ENCODE results near the gene MGLL. TPM values are rescaled to one million over a fixed set of nuclear protein-coding genes. Genes with fewer than 3 reads are reported as not detected.

MGLL gene
- total and polyA plus RNA-seq, 2 donors (not counting 1 experiment from before 2014, with no cell fraction given) = 1.7 to 6.9 TPM

- CTCF ChIA-PET = interaction anchor here (0.7 to 1.0 kb wide), 3 partner anchors 12 to 137 kb away, joined by 3 to 4 read pairs (median 3); no protein-coding TSS in a partner anchor
- POLR2A ChIA-PET = interaction anchor here (1.7 kb wide), 1 partner anchor 12 kb away, joined by 5 read pairs; no protein-coding TSS in a partner anchor
- Histone ChIP-seq H4K20me1 (ENCODE audit: control insufficient read depth, insufficient read depth, low read length, poor library complexity, severe bottlenecking) (no peaks in the 10 kb centered on the region), H3K4me2 (replicated peaks; ENCODE audit: low read depth, low read length, poor library complexity, severe bottlenecking) (peak overlapping the region; percentile 75), H3K79me2 (ENCODE audit: control insufficient read depth, insufficient read depth, low read length) (no peaks in the 10 kb centered on the region), H3K36me3 (replicated peaks in 1 of 2; ENCODE audit: control extremely low read depth in 1 of 2, control insufficient read depth in 1 of 2, extremely low read depth in 1 of 2, insufficient read depth in 2 of 2, low read length in 1 of 2) (no peaks in the 10 kb centered on the region), H3K4me3 (ENCODE audit: control extremely low read depth in 1 of 5, extremely low read depth in 1 of 5, insufficient read depth in 1 of 5, low read depth in 2 of 5, low read length in 4 of 5) (peak overlapping the region; percentile 41 to 54 (median 48)), H3K27ac (ENCODE audit: low read length in 2 of 2) (no peak overlapping the region), H3K27me3 (replicated peaks in 1 of 4; ENCODE audit: control extremely low read depth in 1 of 4, control insufficient read depth in 3 of 4, insufficient read depth in 4 of 4, low read length in 3 of 4) (peaks cover 0 to 19% (median 6%) of the 10 kb centered on the region in 4 experiments), H3K9me3 (ENCODE audit: control extremely low read depth in 1 of 3, control insufficient read depth in 2 of 3, insufficient read depth in 1 of 3, low read length in 2 of 3) (peaks cover 0 to 2% (median 2%) of the 10 kb centered on the region in 3 donors), H2AFZ (ENCODE audit: insufficient read depth, low read depth, low read length, poor library complexity, severe bottlenecking) (peak overlapping the region; percentile 62), H3K4me1 (ENCODE audit: control insufficient read depth in 2 of 2, insufficient read depth in 2 of 2, low read length in 2 of 2) (peaks cover 14 to 21% of the 10 kb centered on the region in 2 donors), H3K9ac (ENCODE audit: low read length) (peak overlapping the region; percentile 60)
- Mint-ChIP-seq H3K27me3 (peaks cover 17% of the 10 kb centered on the region), H3K27ac (peak overlapping the region; percentile 83), H3K4me3 (peak overlapping the region; percentile 90), H3K4me1 (peaks cover 21% of the 10 kb centered on the region), H3K9me3 (ENCODE audit: insufficient read depth) (no peaks in the 10 kb centered on the region)
- DNase-seq (peak; percentile 55), ATAC-seq (ENCODE audit: low read depth) (peak; percentile 72)
- TF ChIP-seq EZH2 (IDR thresholded peaks at IDR 0.05; ENCODE audit: borderline replicate concordance, insufficient read depth, low read depth, low read length, poor library complexity, severe bottlenecking) = no peak
- TF ChIP-seq CTCF (IDR thresholded peaks at IDR 0.05) = no peak
- intact Hi-C loops (cut with micrococcal nuclease) = loop anchor here (5.0 kb wide), 2 partner anchors 71 to 126 kb away; no protein-coding TSS in a partner anchor
- under 1% methylated on average over 83 of the region's 99 CpGs for WGBS (ENCODE audit: insufficient coverage)
Observed at GRCh38 chr3:127822682-127823425, 539 bp upstream of the MGLL start.

- ChIA-PET POLR2A (no interaction called here), CTCF (no interaction called here)
- intact Hi-C loops (cut with micrococcal nuclease) = loop anchor here (5.0 kb wide), 2 partner anchors 69 to 124 kb away; no protein-coding TSS in a partner anchor
- peak; percentile 38 for DNase-seq
- H3K36me3 ChIP-seq (replicated peaks in 1 of 2; ENCODE audit: control extremely low read depth in 1 of 2, control insufficient read depth in 1 of 2, extremely low read depth in 1 of 2, insufficient read depth in 2 of 2, low read length in 1 of 2) = no peaks in the 10 kb centered on the region
- peak overlapping the region; percentile 65 for H3K4me3 Mint-ChIP-seq
- H3K4me2 ChIP-seq (replicated peaks; ENCODE audit: low read depth, low read length, poor library complexity, severe bottlenecking) = no peak overlapping the region
- H2AFZ ChIP-seq (ENCODE audit: insufficient read depth, low read depth, low read length, poor library complexity, severe bottlenecking) = no peak overlapping the region
- H3K9me3 ChIP-seq (ENCODE audit: control extremely low read depth in 1 of 3, control insufficient read depth in 2 of 3, insufficient read depth in 1 of 3, low read length in 2 of 3) = no peaks in the 10 kb centered on the region
- no peak overlapping the region for H3K4me3 ChIP-seq (ENCODE audit: control extremely low read depth in 1 of 5, extremely low read depth in 1 of 5, insufficient read depth in 1 of 5, low read depth in 2 of 5, low read length in 4 of 5)
- H3K79me2 ChIP-seq (ENCODE audit: control insufficient read depth, insufficient read depth, low read length) = no peaks in the 10 kb centered on the region
- H3K9me3 Mint-ChIP-seq (ENCODE audit: insufficient read depth) = no peaks in the 10 kb centered on the region
- H3K27ac ChIP-seq (ENCODE audit: low read length in 2 of 2) = no peak overlapping the region
- H4K20me1 ChIP-seq (ENCODE audit: control insufficient read depth, insufficient read depth, low read length, poor library complexity, severe bottlenecking) = no peaks in the 10 kb centered on the region
- peaks cover 21% of the 10 kb centered on the region for H3K4me1 Mint-ChIP-seq
- TF ChIP-seq EZH2 (IDR thresholded peaks at IDR 0.05; ENCODE audit: borderline replicate concordance, insufficient read depth, low read depth, low read length, poor library complexity, severe bottlenecking) (no peak), CTCF (IDR thresholded peaks at IDR 0.05) (no peak)
- no peak overlapping the region for H3K27ac Mint-ChIP-seq
- peaks cover 0 to 19% (median 6%) of the 10 kb centered on the region in 4 experiments for H3K27me3 ChIP-seq (replicated peaks in 1 of 4; ENCODE audit: control extremely low read depth in 1 of 4, control insufficient read depth in 3 of 4, insufficient read depth in 4 of 4, low read length in 3 of 4)
- ATAC-seq (ENCODE audit: low read depth) = no peak
- H3K27me3 Mint-ChIP-seq = peaks cover 17% of the 10 kb centered on the region
- peaks cover 14 to 21% of the 10 kb centered on the region in 2 donors for H3K4me1 ChIP-seq (ENCODE audit: control insufficient read depth in 2 of 2, insufficient read depth in 2 of 2, low read length in 2 of 2)
- no peak overlapping the region for H3K9ac ChIP-seq (ENCODE audit: low read length)
- WGBS (ENCODE audit: insufficient coverage) = 17% methylated on average over 4 of the region's 8 CpGs
Observed at GRCh38 chr3:127821394-127821793, 921 bp downstream of the MGLL start.
